Measurements from ENCODE around the gene EGLN1. TPM values are rescaled to one million over a fixed set of nuclear protein-coding genes. Genes with fewer than 3 reads are reported as not detected.

EGLN1 gene
- total RNA-seq, 1 experiment from 2014 or later: 27.1 TPM

DNA sequence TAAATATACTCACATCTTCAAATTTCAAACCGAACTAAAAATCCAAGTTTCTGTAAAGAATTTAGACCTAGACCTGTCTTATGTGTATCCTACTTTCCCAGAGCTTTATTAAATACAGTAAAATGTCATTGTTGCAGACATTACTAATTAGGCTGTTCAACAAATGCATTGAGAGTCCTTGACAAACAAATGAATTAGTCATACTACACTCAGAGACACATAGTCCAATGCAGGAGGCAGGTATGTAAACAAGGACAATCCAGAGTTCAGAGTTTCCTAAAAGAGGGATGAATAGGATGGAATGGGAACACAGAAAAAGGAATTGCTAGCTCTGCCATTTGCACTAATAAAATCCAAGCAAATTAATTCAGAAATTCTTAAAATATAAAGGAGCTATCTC is 1.6 kb upstream of the EGLN1 start:
- peak overlapping the region; percentile 90; the same call in 1 of the 2 replicates for H3K27ac ChIP-seq (ENCODE audit: low read depth, low read length)
- BruUV-seq (replicated peaks): no TSS peak
- no peaks in the 10 kb centered on the region for H3K9me2 ChIP-seq (ENCODE audit: insufficient read depth)
- H3K4me1 ChIP-seq (ENCODE audit: control insufficient read depth in 1 of 2, insufficient read depth in 2 of 2, low read length in 2 of 2): peaks cover 16 to 35% of the 10 kb centered on the region in 2 experiments; a peak in 3 of 4 replicates
- H3K79me2 ChIP-seq (ENCODE audit: insufficient read depth, low read length): peaks cover 27% of the 10 kb centered on the region
- no peak overlapping the region for H2AFZ ChIP-seq (ENCODE audit: low read depth, low read length, poor library complexity, severe bottlenecking)
- DNase-seq (ENCODE audit: low read depth, low spot score) (no peak), ATAC-seq (no peak)
- ChIA-PET POLR2A (no interaction called here), CTCF (no interaction called here), RAD21 (ENCODE audit: low non-redundant PET in 1 of 2, low total read pairs in 2 of 2, uncharacterized antibody in 2 of 2, unreplicated experiment in 2 of 2) (no interaction called here)
- peak overlapping the region; percentile 75 for H3K4me2 ChIP-seq (ENCODE audit: low read length)
- 0 out of 4 replicates have a peak, but pooled peaks cover 0 to 6% of the 10 kb centered on the region in 2 experiments for H3K36me3 ChIP-seq (ENCODE audit: control insufficient read depth in 1 of 2, insufficient read depth in 2 of 2, low read length in 2 of 2)
- TF ChIP-seq FOSL1 (IDR thresholded peaks at IDR 0.05; ENCODE audit: low read depth): peak; percentile 39; the same call in 1 of the 2 replicates
- TF ChIP-seq EZH2phosphoT487 (IDR thresholded peaks at IDR 0.05; ENCODE audit: borderline replicate concordance): no peak
- no peak for TF ChIP-seq SRF (IDR thresholded peaks at IDR 0.05; ENCODE audit: low read depth)
- TF ChIP-seq, protein P1, sequence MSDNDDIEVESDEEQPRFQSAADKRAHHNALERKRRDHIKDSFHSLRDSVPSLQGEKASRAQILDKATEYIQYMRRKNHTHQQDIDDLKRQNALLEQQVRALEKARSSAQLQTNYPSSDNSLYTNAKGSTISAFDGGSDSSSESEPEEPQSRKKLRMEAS (IDR thresholded peaks at IDR 0.05): no peak
- H3K9me3 ChIP-seq (ENCODE audit: control insufficient read depth in 1 of 2, insufficient read depth in 1 of 2, low read depth in 1 of 2, low read length in 2 of 2): no peaks in the 10 kb centered on the region
- intact Hi-C loops (cut with micrococcal nuclease): loop anchor here (2.0 kb wide), 1 partner anchor 65 kb away; no protein-coding TSS in a partner anchor
- H4K20me1 ChIP-seq (ENCODE audit: insufficient read depth): 0 out of 2 replicates have a peak, but pooled peaks cover 10% of the 10 kb centered on the region
- H3K27me3 ChIP-seq (ENCODE audit: insufficient read depth, low read length): no peaks in the 10 kb centered on the region
- H3K4me3 ChIP-seq (replicated peaks in 1 of 2; ENCODE audit: low read depth in 1 of 2, low read length in 2 of 2): peak overlapping the region in 1 of 2 experiments; percentile 78; a peak in 1 of 4 replicates
- no peak overlapping the region for H3K9ac ChIP-seq (ENCODE audit: low read length)

- no peak; the same call in 1 of the 2 replicates for TF ChIP-seq JUND (IDR thresholded peaks at IDR 0.05)
- peak; percentile 2; the same call in 1 of the 2 replicates for TF ChIP-seq FOSL1 (IDR thresholded peaks at IDR 0.05; ENCODE audit: low read depth)
- TF ChIP-seq, protein P1 (IDR thresholded peaks at IDR 0.05): peak; percentile 6; the same call in 1 of the 2 replicates
- TSS peak; percentile 74 for BruUV-seq (replicated peaks)
- peak overlapping the region; percentile 75 for H3K4me2 ChIP-seq (ENCODE audit: low read length)
- H3K9ac ChIP-seq (ENCODE audit: low read length): peak overlapping the region; percentile 68
- POLR2A ChIA-PET: no interaction called here
- H3K79me2 ChIP-seq (ENCODE audit: insufficient read depth, low read length): peaks cover 35% of the 10 kb centered on the region
- CTCF ChIA-PET: no interaction called here
- no peaks in the 10 kb centered on the region for H3K9me3 ChIP-seq (ENCODE audit: control insufficient read depth in 1 of 2, insufficient read depth in 1 of 2, low read depth in 1 of 2, low read length in 2 of 2)
- ATAC-seq (no peak), DNase-seq (ENCODE audit: low read depth, low spot score) (no peak)
- H4K20me1 ChIP-seq (ENCODE audit: insufficient read depth): 0 out of 2 replicates have a peak, but pooled peaks cover 10% of the 10 kb centered on the region
- 0 out of 4 replicates have a peak, but pooled peaks cover 0 to 11% of the 10 kb centered on the region in 2 experiments for H3K36me3 ChIP-seq (ENCODE audit: control insufficient read depth in 1 of 2, insufficient read depth in 2 of 2, low read length in 2 of 2)
- H3K9me2 ChIP-seq (ENCODE audit: insufficient read depth): no peaks in the 10 kb centered on the region
- H3K27ac ChIP-seq (ENCODE audit: low read depth, low read length): peak overlapping the region; percentile 90
- peak overlapping the region; percentile 52 to 78 for H3K4me3 ChIP-seq (replicated peaks in 1 of 2; ENCODE audit: low read depth in 1 of 2, low read length in 2 of 2)
- H3K27me3 ChIP-seq (ENCODE audit: insufficient read depth, low read length): no peaks in the 10 kb centered on the region
- H2AFZ ChIP-seq (ENCODE audit: low read depth, low read length, poor library complexity, severe bottlenecking): peak overlapping the region; percentile 3
- peaks cover 16 to 39% of the 10 kb centered on the region in 2 experiments; a peak in 3 of 4 replicates for H3K4me1 ChIP-seq (ENCODE audit: control insufficient read depth in 1 of 2, insufficient read depth in 2 of 2, low read length in 2 of 2)
- intact Hi-C loops (cut with micrococcal nuclease): loop anchor here (1.0 to 2.0 kb wide), 3 partner anchors 28 to 105 kb away; partner anchors contain the start of gene TSNAX
- RAD21 ChIA-PET (ENCODE audit: low non-redundant PET in 1 of 2, low total read pairs in 2 of 2, uncharacterized antibody in 2 of 2, unreplicated experiment in 2 of 2): no interaction called here
Observed at GRCh38 chr1:231422798-231423309, 767 bp upstream of the EGLN1 start.

Measured in HCT116 (cell line).